ENCODE measurements around the gene ZNF385C.
"Not testable (repeated sequence)": the region's sequence is repeated elsewhere in the genome, so short reads cannot be mapped to it uniquely, and the experiment has no call there.

ZNF385C gene

GRCh38 chr17:42016941-42017865 lies 81.1 kb downstream of the ZNF385C start, which contains the start of gene DNAJC7:
TSS of gene DNAJC7 (minus strand) at chr17:42017439. CDS start at chr17:42017416, 23 bp downstream.
- peak within 1 kb of the TSS; percentile 98 for H3K4me3 ChIP-seq (ENCODE audit: low read depth, low read length)
- TF ChIP-seq CTCF (IDR thresholded peaks at IDR 0.05; ENCODE audit: low read depth, low read length): no peak
- DNase-seq (ENCODE audit: low read depth, low spot score): peak; percentile 93
- in situ Hi-C loops (cut with HindIII; ENCODE audit: low sequenced_read_pairs): no loop called here

- in situ Hi-C loops (cut with HindIII; ENCODE audit: low sequenced_read_pairs): no loop called here
- TF ChIP-seq CTCF (IDR thresholded peaks at IDR 0.05; ENCODE audit: low read depth, low read length): no peak
- peak overlapping the region; percentile 98 for H3K4me3 ChIP-seq (ENCODE audit: low read depth, low read length)
- no peak for DNase-seq (ENCODE audit: low read depth, low spot score)
Measured at GRCh38 chr17:42016411-42016831, 81.9 kb downstream of the ZNF385C start.

- in situ Hi-C loops (cut with HindIII; ENCODE audit: low sequenced_read_pairs); DNase-seq (ENCODE audit: low read depth, low spot score); H3K4me3 ChIP-seq (ENCODE audit: low read depth, low read length): not testable (repeated sequence)
Measured at GRCh38 chr17:42013740-42014139, 84.5 kb downstream of the ZNF385C start.

GRCh38 chr17:42012363-42012762 lies 85.9 kb downstream of the ZNF385C start:
- DNase-seq (ENCODE audit: low read depth, low spot score); in situ Hi-C loops (cut with HindIII; ENCODE audit: low sequenced_read_pairs): not testable (repeated sequence)

GRCh38 chr17:42010898-42011516 lies 87.3 kb downstream of the ZNF385C start:
- DNase-seq (ENCODE audit: low read depth, low spot score): no peak

More at GRCh38 chr17:42012363-42012762, 85.9 kb downstream of the ZNF385C start:
- not testable (repeated sequence) for H3K4me3 ChIP-seq (ENCODE audit: low read depth, low read length)

GRCh38 chr17:42010266-42010680 lies 88.0 kb downstream of the ZNF385C start:
- in situ Hi-C loops (cut with HindIII; ENCODE audit: low sequenced_read_pairs); H3K4me3 ChIP-seq (ENCODE audit: low read depth, low read length); DNase-seq (ENCODE audit: low read depth, low spot score): not testable (repeated sequence)

More at GRCh38 chr17:42010898-42011516, 87.3 kb downstream of the ZNF385C start:
- no peak overlapping the region for H3K4me3 ChIP-seq (ENCODE audit: low read depth, low read length)
- in situ Hi-C loops (cut with HindIII; ENCODE audit: low sequenced_read_pairs): no loop called here
- no peak for TF ChIP-seq CTCF (IDR thresholded peaks at IDR 0.05; ENCODE audit: low read depth, low read length)

- no peak for TF ChIP-seq CTCF (IDR thresholded peaks at IDR 0.05; ENCODE audit: low read depth, low read length)
- no peak overlapping the region for H3K4me3 ChIP-seq (ENCODE audit: low read depth, low read length)
- in situ Hi-C loops (cut with HindIII; ENCODE audit: low sequenced_read_pairs): no loop called here
- DNase-seq (ENCODE audit: low read depth, low spot score): no peak
Measured at GRCh38 chr17:42009170-42009569, 89.1 kb downstream of the ZNF385C start.

GRCh38 chr17:42005166-42005565 lies 93.1 kb downstream of the ZNF385C start:
- no peak overlapping the region for H3K4me3 ChIP-seq (ENCODE audit: low read depth, low read length)
- in situ Hi-C loops (cut with HindIII; ENCODE audit: low sequenced_read_pairs): no loop called here
- no peak for TF ChIP-seq CTCF (IDR thresholded peaks at IDR 0.05; ENCODE audit: low read depth, low read length)
- no peak for DNase-seq (ENCODE audit: low read depth, low spot score)

Measured in astrocyte of the spinal cord (primary cell).